Keratinocyte (primary cell): ENCODE results near the gene FAT1.

Experiments used
- EZH2 ChIP-seq: IDR thresholded peaks from one replicate; pipeline ENCODE4 v1.6.1; 2012; ENCODE audit warnings: inconsistent platforms, mild to moderate bottlenecking, low read length, moderate library complexity
- TF ChIP-seq, protein P1 (sequence below), 3 experiments: IDR thresholded peaks in 1 of 3; conservative IDR thresholded peaks in 1 of 3; optimal IDR thresholded peaks in 1 of 3; 2 replicates in 2 of 3; 3 replicates in 1 of 3; pipeline versions ENCODE3 to v1.5.1; 2011; ENCODE audit warnings: low read length in 3 of 3, mild to moderate bottlenecking in 3 of 3, moderate library complexity in 2 of 3, control low read depth in 1 of 3, inconsistent platforms in 1 of 3; ENCODE audit not compliant: insufficient read depth in 2 of 3; ENCODE audit errors: extremely low read depth in 1 of 3

DNA sequence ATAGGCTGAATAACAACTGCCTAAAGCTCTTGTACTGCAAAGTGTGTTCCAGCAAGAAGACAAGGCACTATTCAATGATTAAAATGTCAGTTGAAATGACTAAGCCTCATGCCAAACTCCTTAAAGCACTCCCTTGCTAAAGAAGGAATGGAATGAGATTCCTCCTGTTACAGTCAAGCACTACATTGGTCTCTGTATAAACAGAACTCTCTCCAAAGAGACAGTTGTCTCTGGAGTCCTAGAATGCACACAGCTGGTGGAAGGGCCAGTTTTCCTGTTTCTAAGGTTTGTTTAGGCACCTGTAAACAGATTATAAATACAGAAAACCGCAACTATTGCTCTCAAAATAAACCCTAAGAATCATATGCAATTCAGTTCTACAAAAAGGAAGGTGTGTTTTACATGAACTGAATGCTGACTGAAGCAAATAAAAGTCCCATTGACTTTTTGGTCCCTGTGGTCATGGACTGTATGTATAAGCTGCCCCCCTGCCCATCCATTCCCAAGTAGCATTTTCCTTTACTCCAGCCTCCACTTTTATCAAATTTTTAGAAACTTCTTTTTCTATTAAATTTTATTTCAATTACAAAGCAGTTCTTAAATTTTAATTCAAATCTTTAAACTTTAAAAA, 47.0 kb downstream of the FAT1 start:
- TF ChIP-seq, protein P1, sequence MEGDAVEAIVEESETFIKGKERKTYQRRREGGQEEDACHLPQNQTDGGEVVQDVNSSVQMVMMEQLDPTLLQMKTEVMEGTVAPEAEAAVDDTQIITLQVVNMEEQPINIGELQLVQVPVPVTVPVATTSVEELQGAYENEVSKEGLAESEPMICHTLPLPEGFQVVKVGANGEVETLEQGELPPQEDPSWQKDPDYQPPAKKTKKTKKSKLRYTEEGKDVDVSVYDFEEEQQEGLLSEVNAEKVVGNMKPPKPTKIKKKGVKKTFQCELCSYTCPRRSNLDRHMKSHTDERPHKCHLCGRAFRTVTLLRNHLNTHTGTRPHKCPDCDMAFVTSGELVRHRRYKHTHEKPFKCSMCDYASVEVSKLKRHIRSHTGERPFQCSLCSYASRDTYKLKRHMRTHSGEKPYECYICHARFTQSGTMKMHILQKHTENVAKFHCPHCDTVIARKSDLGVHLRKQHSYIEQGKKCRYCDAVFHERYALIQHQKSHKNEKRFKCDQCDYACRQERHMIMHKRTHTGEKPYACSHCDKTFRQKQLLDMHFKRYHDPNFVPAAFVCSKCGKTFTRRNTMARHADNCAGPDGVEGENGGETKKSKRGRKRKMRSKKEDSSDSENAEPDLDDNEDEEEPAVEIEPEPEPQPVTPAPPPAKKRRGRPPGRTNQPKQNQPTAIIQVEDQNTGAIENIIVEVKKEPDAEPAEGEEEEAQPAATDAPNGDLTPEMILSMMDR (optimal IDR thresholded peaks at IDR 0.05 in 1 of 3, IDR thresholded peaks at IDR 0.05 in 1 of 3, conservative IDR thresholded peaks at IDR 0.05 in 1 of 3; ENCODE audit: extremely low read depth in 1 of 3, insufficient read depth in 2 of 3, low read length in 3 of 3): no peak
- no peak for TF ChIP-seq EZH2
